HepG2 (cell line): Measurements from ENCODE around the gene SPATA25. TPM values are rescaled to one million over a fixed set of nuclear protein-coding genes. Genes with fewer than 3 reads are reported as not detected.

Source experiments
- CHD4 ChIP-seq: fragments of 200-600 bp; sonication (generic); IDR thresholded peaks from 2 replicates; pipeline ENCODE4 v1.7.0; 2017; ENCODE audit warnings: mild to moderate bottlenecking, low read length, borderline replicate concordance
- GTF3A ChIP-seq: sonication (generic); formaldehyde crosslinking; conservative IDR thresholded peaks from 2 replicates; pipeline ENCODE4 v1.4.0; 2020; ENCODE audit warnings: mild to moderate bottlenecking, missing genetic modification reagents
- MEF2D ChIP-seq: sonication (generic); formaldehyde crosslinking; IDR thresholded peaks from 2 replicates; pipeline ENCODE4 v1.5.1; 2020; ENCODE audit warnings: mild to moderate bottlenecking, missing genetic modification reagents
- NCOA2 ChIP-seq: sonication (generic); formaldehyde crosslinking; IDR thresholded peaks from 2 replicates; pipeline ENCODE4 v1.8.0; 2022; ENCODE audit warnings: inconsistent platforms
- SIN3A ChIP-seq: IDR thresholded peaks from 2 replicates; pipeline ENCODE4 v1.6.1; 2011; ENCODE audit warnings: low read depth, mild to moderate bottlenecking, control low read depth, low read length, borderline replicate concordance
- ZNF121 ChIP-seq: sonication (generic); formaldehyde crosslinking; IDR thresholded peaks from 2 replicates; pipeline ENCODE4 v1.5.0; 2020; ENCODE audit warnings: mild to moderate bottlenecking, missing genetic modification reagents
- ZNF136 ChIP-seq: sonication (generic); formaldehyde crosslinking; IDR thresholded peaks from 2 replicates; pipeline ENCODE4 v1.8.1; 2022; ENCODE audit warnings: low read depth, mild to moderate bottlenecking, moderate library complexity, missing genetic modification reagents
- ZNF646 ChIP-seq: sonication (generic); formaldehyde crosslinking; IDR thresholded peaks from 2 replicates; pipeline ENCODE4 v1.9.0; 2021; ENCODE audit warnings: mild to moderate bottlenecking, missing genetic modification reagents
- polyA plus RNA-seq, 8 experiments: library from polyadenylated mRNA; depleted of rRNA in 3 of 8; stranded (reverse) in 7 of 8; unstranded in 1 of 8; fragments of >200 nt; fragmentation: Illumina TruSeq in 4 of 8; extraction: Trizol in 4 of 8; gene quantifications; 2 replicates each; pipeline versions ENCODE4 v1.2.1 to v1.2.3, GENCODE V29; 2011 to 2016; ENCODE audit warnings: low read depth in 4 of 8, missing spikeins in 1 of 8, mixed read lengths in 1 of 8; ENCODE audit not compliant: insufficient read depth in 1 of 8
- total RNA-seq, 5 experiments: library from RNA; depleted of rRNA; stranded (reverse); fragments of >200 nt; fragmentation: Illumina TruSeq; extraction: Trizol; gene quantifications; 2 replicates each; pipeline ENCODE4 v1.2.3, GENCODE V29; 2016; ENCODE audit warnings: low read depth in 1 of 5
- TF ChIP-seq, protein P1 (sequence below): sonication (generic); formaldehyde crosslinking; IDR thresholded peaks from 2 replicates; pipeline ENCODE4 v1.8.1; 2022; ENCODE audit warnings: low read depth, mild to moderate bottlenecking, missing genetic modification reagents
- TF ChIP-seq, protein P2 (sequence below): sonication (generic); formaldehyde crosslinking; IDR thresholded peaks from 2 replicates; pipeline ENCODE4 v1.5.1; 2020; ENCODE audit warnings: missing genetic modification reagents, mild to moderate bottlenecking, borderline replicate concordance

SPATA25 gene
- total and polyA plus RNA-seq, 2 of the 13 experiments (the other 11 are each of a cell fraction or from before 2014, with no cell fraction given): 4.8 to 7.6 TPM

- TF ChIP-seq ZNF121: peak; percentile 88
- 0 out of 2 replicates have a peak, but pooled peaks have one; percentile 46 for TF ChIP-seq GTF3A (CRISPR knock-in tag)
- TF ChIP-seq SIN3A: no peak
- TF ChIP-seq, protein P1, sequence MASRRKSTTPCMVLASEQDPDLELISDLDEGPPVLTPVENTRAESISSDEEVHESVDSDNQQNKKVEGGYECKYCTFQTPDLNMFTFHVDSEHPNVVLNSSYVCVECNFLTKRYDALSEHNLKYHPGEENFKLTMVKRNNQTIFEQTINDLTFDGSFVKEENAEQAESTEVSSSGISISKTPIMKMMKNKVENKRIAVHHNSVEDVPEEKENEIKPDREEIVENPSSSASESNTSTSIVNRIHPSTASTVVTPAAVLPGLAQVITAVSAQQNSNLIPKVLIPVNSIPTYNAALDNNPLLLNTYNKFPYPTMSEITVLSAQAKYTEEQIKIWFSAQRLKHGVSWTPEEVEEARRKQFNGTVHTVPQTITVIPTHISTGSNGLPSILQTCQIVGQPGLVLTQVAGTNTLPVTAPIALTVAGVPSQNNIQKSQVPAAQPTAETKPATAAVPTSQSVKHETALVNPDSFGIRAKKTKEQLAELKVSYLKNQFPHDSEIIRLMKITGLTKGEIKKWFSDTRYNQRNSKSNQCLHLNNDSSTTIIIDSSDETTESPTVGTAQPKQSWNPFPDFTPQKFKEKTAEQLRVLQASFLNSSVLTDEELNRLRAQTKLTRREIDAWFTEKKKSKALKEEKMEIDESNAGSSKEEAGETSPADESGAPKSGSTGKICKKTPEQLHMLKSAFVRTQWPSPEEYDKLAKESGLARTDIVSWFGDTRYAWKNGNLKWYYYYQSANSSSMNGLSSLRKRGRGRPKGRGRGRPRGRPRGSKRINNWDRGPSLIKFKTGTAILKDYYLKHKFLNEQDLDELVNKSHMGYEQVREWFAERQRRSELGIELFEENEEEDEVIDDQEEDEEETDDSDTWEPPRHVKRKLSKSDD (CRISPR knock-in tag): no peak; the same call in 1 of the 2 replicates
- TF ChIP-seq NCOA2: peak; percentile 92
- TF ChIP-seq MEF2D (CRISPR knock-in tag): peak; percentile 91
- TF ChIP-seq ZNF136: 0 out of 2 replicates have a peak, but pooled peaks have one; percentile 64
- TF ChIP-seq CHD4: peak; percentile 86; the same call in 1 of the 2 replicates
- TF ChIP-seq, protein P2, sequence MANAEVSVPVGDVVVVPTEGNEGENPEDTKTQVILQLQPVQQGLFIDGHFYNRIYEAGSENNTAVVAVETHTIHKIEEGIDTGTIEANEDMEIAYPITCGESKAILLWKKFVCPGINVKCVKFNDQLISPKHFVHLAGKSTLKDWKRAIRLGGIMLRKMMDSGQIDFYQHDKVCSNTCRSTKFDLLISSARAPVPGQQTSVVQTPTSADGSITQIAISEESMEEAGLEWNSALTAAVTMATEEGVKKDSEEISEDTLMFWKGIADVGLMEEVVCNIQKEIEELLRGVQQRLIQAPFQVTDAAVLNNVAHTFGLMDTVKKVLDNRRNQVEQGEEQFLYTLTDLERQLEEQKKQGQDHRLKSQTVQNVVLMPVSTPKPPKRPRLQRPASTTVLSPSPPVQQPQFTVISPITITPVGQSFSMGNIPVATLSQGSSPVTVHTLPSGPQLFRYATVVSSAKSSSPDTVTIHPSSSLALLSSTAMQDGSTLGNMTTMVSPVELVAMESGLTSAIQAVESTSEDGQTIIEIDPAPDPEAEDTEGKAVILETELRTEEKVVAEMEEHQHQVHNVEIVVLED (CRISPR knock-in tag): peak; percentile 56
- TF ChIP-seq ZNF646 (CRISPR knock-in tag): 0 out of 2 replicates have a peak, but pooled peaks have one; percentile 32
Observed at GRCh38 chr20:45927071-45927878, 39.9 kb upstream of the SPATA25 start (continued).
